PC-3 (cell line): ENCODE results near the gene PLG. TPM values are rescaled to one million over a fixed set of nuclear protein-coding genes. Genes with fewer than 3 reads are reported as not detected.

Experiments
- ATAC-seq: fragments of 200-7000 bp; cut with Tn5 transposase; 2 replicates; pipeline ENCODE4 v1.9.1; 2020; ENCODE audit warnings: mild to moderate bottlenecking, moderate library complexity
- BruUV-seq: library from RNA; stranded (reverse); fragments of 400-500 nt; replicated peaks from 2 replicates; lab custom pipeline; 2021; lab: Mats Ljungman, UMichigan
- CTCF ChIA-PET: fragments of 300-600 bp; sonication (Branson Sonifier 250); formaldehyde crosslinking; loops from one replicate; lab custom pipeline; 2022; ENCODE audit warnings: antibody characterized with exemption; lab: Charles Lee
- POLR2A ChIA-PET: fragments of 300-600 bp; sonication (Branson Sonifier 250); formaldehyde crosslinking; loops from one replicate; lab custom pipeline; 2022; ENCODE audit warnings: antibody characterized with exemption; ENCODE audit not compliant: unreplicated experiment; lab: Charles Lee
- DNase-seq: peaks from one replicate; pipeline ENCODE4 v3.0.0-alpha.2; 2015
- H2AFZ ChIP-seq: fragments of 300-600 bp; sonication (generic); 2 replicates; pipeline ENCODE4 v1.6.0; 2016; ENCODE audit warnings: antibody characterized with exemption, low read length
- H3F3A ChIP-seq: fragments of 300-600 bp; sonication (generic); one replicate; pipeline ENCODE4 v1.6.0; 2017; ENCODE audit warnings: antibody characterized with exemption, low read length, control low read depth, mild to moderate bottlenecking; ENCODE audit not compliant: unreplicated experiment
- H3K27ac ChIP-seq: fragments of 300-600 bp; sonication (generic); 2 replicates; pipeline ENCODE4 v1.5.1; 2016; ENCODE audit warnings: mild to moderate bottlenecking, low read length
- H3K27me3 ChIP-seq: fragments of 300-600 bp; sonication (generic); 2 replicates; pipeline ENCODE4 v1.6.1; 2016; ENCODE audit warnings: low read length, mixed read lengths
- H3K36me3 ChIP-seq: fragments of 300-600 bp; sonication (generic); 2 replicates; pipeline ENCODE4 v1.6.1; 2016; ENCODE audit warnings: low read depth, mixed run types, low read length, mixed read lengths
- H3K4me1 ChIP-seq: fragments of 300-600 bp; sonication (generic); 2 replicates; pipeline ENCODE4 v1.5.1; 2016; ENCODE audit warnings: low read length; ENCODE audit not compliant: insufficient read depth
- H3K4me2 ChIP-seq: fragments of 300-600 bp; sonication (generic); 2 replicates; pipeline ENCODE4 v1.6.0; 2016; ENCODE audit warnings: low read length
- H3K4me3 ChIP-seq: fragments of 300-600 bp; sonication (generic); 2 replicates; pipeline ENCODE4 v1.5.1; 2016; ENCODE audit warnings: mild to moderate bottlenecking, low read length, mixed read lengths
- H3K79me2 ChIP-seq: fragments of 300-600 bp; sonication (generic); 2 replicates; pipeline ENCODE4 v1.6.1; 2017; ENCODE audit warnings: low read length, mixed read lengths
- H3K9ac ChIP-seq: fragments of 300-600 bp; sonication (generic); 2 replicates; pipeline ENCODE4 v1.6.0; 2016; ENCODE audit warnings: mild to moderate bottlenecking, low read length
- H3K9me2 ChIP-seq: fragments of 300-600 bp; sonication (generic); replicated peaks from 2 replicates; pipeline ENCODE4 v1.6.1; 2016; ENCODE audit warnings: mixed run types, low read length, mixed read lengths
- H3K9me3 ChIP-seq: fragments of 300-600 bp; sonication (generic); 2 replicates; pipeline ENCODE4 v1.6.1; 2016; ENCODE audit warnings: low read length, mixed read lengths
- H4K20me1 ChIP-seq: fragments of 300-600 bp; sonication (generic); 2 replicates; pipeline ENCODE4 v1.6.1; 2016; ENCODE audit warnings: low read length, mixed read lengths
- CTCF ChIP-seq: fragments of 300-600 bp; sonication (generic); conservative IDR thresholded peaks from 2 replicates; pipeline ENCODE4 v1.5.1; 2017; ENCODE audit warnings: antibody characterized with exemption, low read depth, mild to moderate bottlenecking, low read length
- EZH2 ChIP-seq: fragments of 300-600 bp; sonication (generic); IDR thresholded peaks from one replicate; pipeline ENCODE4 v1.6.1; 2017; ENCODE audit warnings: antibody characterized with exemption, mild to moderate bottlenecking, low read length; ENCODE audit not compliant: unreplicated experiment
- EZH2phosphoT487 ChIP-seq: fragments of 300-600 bp; sonication (generic); IDR thresholded peaks from 2 replicates; pipeline ENCODE4 v1.6.1; 2018; ENCODE audit warnings: mild to moderate bottlenecking, antibody characterized with exemption, low read length, borderline replicate concordance
- intact Hi-C: fragments of 100-400 bp; cut with micrococcal nuclease; formaldehyde crosslinking; loops from 2 replicates; pipeline ENCODE4 v1.9.0; 2023
- total RNA-seq: library from RNA; depleted of rRNA; stranded (reverse); fragments of >200 nt; gene quantifications from 2 replicates; pipeline ENCODE4 v1.2.3, GENCODE V29; 2014

The PLG gene
- total RNA-seq, 1 experiment from 2014 or later: not detected

GRCh38 chr6:160791459-160791858 is 89.4 kb downstream of the PLG start:
- DNase-seq (peak; percentile 17), ATAC-seq (peak; percentile 27)
- Histone ChIP-seq H3K4me3 (peak overlapping the region; percentile 45; the same call in 1 of the 2 replicates), H3K4me1 (peaks cover 51% of the 10 kb centered on the region), H3K9me2 (no peaks in the 10 kb centered on the region), H3K4me2 (peak overlapping the region; percentile 79), H3K9ac (peak overlapping the region; percentile 88), H3K79me2 (no peaks in the 10 kb centered on the region), H3K9me3 (no peaks in the 10 kb centered on the region), H3F3A (no peaks in the 10 kb centered on the region), H3K36me3 (no peaks in the 10 kb centered on the region), H2AFZ (no peak overlapping the region), H4K20me1 (no peaks in the 10 kb centered on the region), H3K27me3 (no peaks in the 10 kb centered on the region), H3K27ac (peak overlapping the region; percentile 100)
- BruUV-seq: TSS peak; percentile 91
- CTCF ChIA-PET: interaction anchor here (0.8 kb wide), 1 partner anchor 18 kb away, joined by 7 read pairs; no protein-coding TSS in a partner anchor
- POLR2A ChIA-PET: interaction anchor here (0.5 to 0.6 kb wide), 2 partner anchors 18 to 32 kb away, joined by 4 to 5 read pairs; no protein-coding TSS in a partner anchor
- intact Hi-C loops: no loop called here
- TF ChIP-seq EZH2 (no peak), EZH2phosphoT487 (no peak), CTCF (no peak)

- Histone ChIP-seq H3K4me1 (peaks cover 51% of the 10 kb centered on the region), H4K20me1 (no peaks in the 10 kb centered on the region), H3K36me3 (no peaks in the 10 kb centered on the region), H3K9me2 (no peaks in the 10 kb centered on the region), H2AFZ (no peak overlapping the region), H3K9ac (peak overlapping the region; percentile 88), H3F3A (no peaks in the 10 kb centered on the region), H3K27ac (peak overlapping the region; percentile 100), H3K27me3 (no peaks in the 10 kb centered on the region), H3K4me2 (peak overlapping the region; percentile 79), H3K9me3 (no peaks in the 10 kb centered on the region), H3K4me3 (no peak overlapping the region; the same call in 1 of the 2 replicates), H3K79me2 (no peaks in the 10 kb centered on the region)
- TF ChIP-seq CTCF: no peak
- no peak for TF ChIP-seq EZH2
- TF ChIP-seq EZH2phosphoT487: no peak
- no TSS peak for BruUV-seq
- POLR2A ChIA-PET: interaction anchor here (0.5 to 0.6 kb wide), 2 partner anchors 18 to 31 kb away, joined by 4 to 5 read pairs; no protein-coding TSS in a partner anchor
- DNase-seq: peak; percentile 83
- CTCF ChIA-PET: interaction anchor here (0.8 kb wide), 1 partner anchor 18 kb away, joined by 7 read pairs; no protein-coding TSS in a partner anchor
- intact Hi-C loops: no loop called here
- ATAC-seq: peak; percentile 87
Measured at GRCh38 chr6:160791981-160792418, 90.0 kb downstream of the PLG start.

- POLR2A ChIA-PET: no interaction called here
- peak; percentile 30 for ATAC-seq
- Histone ChIP-seq H4K20me1 (no peaks in the 10 kb centered on the region), H3K4me2 (peak overlapping the region; percentile 61), H3K36me3 (no peaks in the 10 kb centered on the region), H3K4me1 (peaks cover 51% of the 10 kb centered on the region), H3K9ac (peak overlapping the region; percentile 82), H3K9me2 (no peaks in the 10 kb centered on the region), H2AFZ (no peak overlapping the region), H3K27me3 (no peaks in the 10 kb centered on the region), H3F3A (no peaks in the 10 kb centered on the region), H3K4me3 (no peak overlapping the region), H3K27ac (peak overlapping the region; percentile 100), H3K79me2 (no peaks in the 10 kb centered on the region), H3K9me3 (no peaks in the 10 kb centered on the region)
- BruUV-seq: no TSS peak
- CTCF ChIA-PET: no interaction called here
- peak; percentile 75 for DNase-seq
- TF ChIP-seq CTCF (no peak), EZH2 (no peak), EZH2phosphoT487 (no peak)
- intact Hi-C loops: no loop called here
Measured at GRCh38 chr6:160792708-160793107, 90.7 kb downstream of the PLG start.
